Measurements from ENCODE around the gene ZIM2. TPM values are rescaled to one million over a fixed set of nuclear protein-coding genes. Genes with fewer than 3 reads are reported as not detected.
"Not testable (repeated sequence)": the region's sequence is repeated elsewhere in the genome, so short reads cannot be mapped to it uniquely, and the experiment has no call there.

The ZIM2 gene
- polyA plus RNA-seq, 1 donor (not counting 4 experiments of a cell fraction or from before 2014, with no cell fraction given), result not detected

GRCh38 chr19:56862741-56863140 lies 22.2 kb upstream of the ZIM2 start:
- DNase-seq (ENCODE audit: low read depth, low spot score), result no peak
- no peak for FAIRE-seq
- Histone ChIP-seq H3K9me3 (ENCODE audit: control insufficient read depth, low read depth, low read length) (peaks cover 4% of the 10 kb centered on the region), H2AFZ (ENCODE audit: control insufficient read depth, low read length) (no peak overlapping the region), H3K27ac (ENCODE audit: control insufficient read depth, insufficient read depth, low read length) (no peak overlapping the region), H3K9ac (ENCODE audit: control insufficient read depth, extremely low read depth, insufficient read depth, low read length) (no peak overlapping the region), H3K4me1 (ENCODE audit: control insufficient read depth, extremely low read depth, insufficient read depth, low read length) (no peaks in the 10 kb centered on the region), H3K36me3 (ENCODE audit: control insufficient read depth in 2 of 2, extremely low read depth in 1 of 2, insufficient read depth in 2 of 2, low read length in 2 of 2) (no peaks in the 10 kb centered on the region), H3K27me3 (ENCODE audit: control insufficient read depth, extremely low read depth, insufficient read depth, low read length) (no peaks in the 10 kb centered on the region), H4K20me1 (ENCODE audit: control insufficient read depth, extremely low read depth, insufficient read depth, low read length) (no peaks in the 10 kb centered on the region), H3K9me1 (ENCODE audit: control insufficient read depth, extremely low read depth, insufficient read depth, low read length) (no peaks in the 10 kb centered on the region), H3K4me2 (ENCODE audit: control insufficient read depth, extremely low read depth, insufficient read depth, low read depth, low read length) (no peak overlapping the region), H3K79me2 (ENCODE audit: control insufficient read depth, insufficient read depth, low read length) (no peaks in the 10 kb centered on the region), H3K4me3 (ENCODE audit: control insufficient read depth in 2 of 3, extremely low read depth in 1 of 3, insufficient read depth in 2 of 3, low read depth in 1 of 3, low read length in 3 of 3) (no peak overlapping the region)
- dilution Hi-C loops (cut with MboI; ENCODE audit: extremely low pct_ligation_motif_present, low sequenced_read_pairs), result no loop called here
- TF ChIP-seq, protein P1, sequence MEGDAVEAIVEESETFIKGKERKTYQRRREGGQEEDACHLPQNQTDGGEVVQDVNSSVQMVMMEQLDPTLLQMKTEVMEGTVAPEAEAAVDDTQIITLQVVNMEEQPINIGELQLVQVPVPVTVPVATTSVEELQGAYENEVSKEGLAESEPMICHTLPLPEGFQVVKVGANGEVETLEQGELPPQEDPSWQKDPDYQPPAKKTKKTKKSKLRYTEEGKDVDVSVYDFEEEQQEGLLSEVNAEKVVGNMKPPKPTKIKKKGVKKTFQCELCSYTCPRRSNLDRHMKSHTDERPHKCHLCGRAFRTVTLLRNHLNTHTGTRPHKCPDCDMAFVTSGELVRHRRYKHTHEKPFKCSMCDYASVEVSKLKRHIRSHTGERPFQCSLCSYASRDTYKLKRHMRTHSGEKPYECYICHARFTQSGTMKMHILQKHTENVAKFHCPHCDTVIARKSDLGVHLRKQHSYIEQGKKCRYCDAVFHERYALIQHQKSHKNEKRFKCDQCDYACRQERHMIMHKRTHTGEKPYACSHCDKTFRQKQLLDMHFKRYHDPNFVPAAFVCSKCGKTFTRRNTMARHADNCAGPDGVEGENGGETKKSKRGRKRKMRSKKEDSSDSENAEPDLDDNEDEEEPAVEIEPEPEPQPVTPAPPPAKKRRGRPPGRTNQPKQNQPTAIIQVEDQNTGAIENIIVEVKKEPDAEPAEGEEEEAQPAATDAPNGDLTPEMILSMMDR (optimal IDR thresholded peaks at IDR 0.05 in 1 of 3, IDR thresholded peaks at IDR 0.05 in 1 of 3, conservative IDR thresholded peaks at IDR 0.05 in 1 of 3; ENCODE audit: extremely low read depth in 1 of 3, insufficient read depth in 2 of 3, low read length in 3 of 3), result no peak
- TF ChIP-seq EZH2 (IDR thresholded peaks at IDR 0.05; ENCODE audit: low read length), result no peak

DNA sequence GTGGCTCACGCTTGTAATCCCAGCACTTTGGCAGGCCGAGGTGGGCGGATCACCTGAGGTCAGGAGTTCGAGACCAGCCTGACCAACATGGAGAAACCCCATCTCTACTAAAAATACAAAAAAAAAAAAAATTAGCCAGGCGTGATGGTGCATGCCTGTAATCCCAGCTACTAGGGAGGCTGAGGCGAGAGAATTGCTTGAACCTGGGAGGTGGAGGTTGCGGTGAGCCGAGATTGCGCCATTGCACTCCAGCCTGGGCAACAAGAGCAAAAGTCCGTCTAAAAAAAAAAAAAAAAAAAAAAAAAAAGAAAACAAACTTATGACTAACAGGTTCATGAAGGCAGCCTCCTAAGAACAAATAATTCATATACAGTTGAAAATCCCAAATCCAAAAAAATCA lies 19.9 kb upstream of the ZIM2 start:
- H3K9ac ChIP-seq (ENCODE audit: control insufficient read depth, extremely low read depth, insufficient read depth, low read length); DNase-seq (ENCODE audit: low read depth, low spot score); H3K27me3 ChIP-seq (ENCODE audit: control insufficient read depth, extremely low read depth, insufficient read depth, low read length); H3K4me2 ChIP-seq (ENCODE audit: control insufficient read depth, extremely low read depth, insufficient read depth, low read depth, low read length); H3K79me2 ChIP-seq (ENCODE audit: control insufficient read depth, insufficient read depth, low read length); H2AFZ ChIP-seq (ENCODE audit: control insufficient read depth, low read length); H3K27ac ChIP-seq (ENCODE audit: control insufficient read depth, insufficient read depth, low read length); dilution Hi-C loops (cut with MboI; ENCODE audit: extremely low pct_ligation_motif_present, low sequenced_read_pairs); FAIRE-seq; H3K4me1 ChIP-seq (ENCODE audit: control insufficient read depth, extremely low read depth, insufficient read depth, low read length); H3K36me3 ChIP-seq (ENCODE audit: control insufficient read depth in 2 of 2, extremely low read depth in 1 of 2, insufficient read depth in 2 of 2, low read length in 2 of 2); H3K4me3 ChIP-seq (ENCODE audit: control insufficient read depth in 2 of 3, extremely low read depth in 1 of 3, insufficient read depth in 2 of 3, low read depth in 1 of 3, low read length in 3 of 3); H3K9me1 ChIP-seq (ENCODE audit: control insufficient read depth, extremely low read depth, insufficient read depth, low read length); H3K9me3 ChIP-seq (ENCODE audit: control insufficient read depth, low read depth, low read length); H4K20me1 ChIP-seq (ENCODE audit: control insufficient read depth, extremely low read depth, insufficient read depth, low read length): not testable (repeated sequence)

- no peaks in the 10 kb centered on the region for H3K27me3 ChIP-seq (ENCODE audit: control insufficient read depth, extremely low read depth, insufficient read depth, low read length)
- dilution Hi-C loops (cut with MboI; ENCODE audit: extremely low pct_ligation_motif_present, low sequenced_read_pairs), result no loop called here
- H3K79me2 ChIP-seq (ENCODE audit: control insufficient read depth, insufficient read depth, low read length), result no peaks in the 10 kb centered on the region
- H4K20me1 ChIP-seq (ENCODE audit: control insufficient read depth, extremely low read depth, insufficient read depth, low read length), result no peaks in the 10 kb centered on the region
- no peak overlapping the region for H3K4me2 ChIP-seq (ENCODE audit: control insufficient read depth, extremely low read depth, insufficient read depth, low read depth, low read length)
- H3K9me3 ChIP-seq (ENCODE audit: control insufficient read depth, low read depth, low read length), result peaks cover 1% of the 10 kb centered on the region
- no peaks in the 10 kb centered on the region for H3K36me3 ChIP-seq (ENCODE audit: control insufficient read depth in 2 of 2, extremely low read depth in 1 of 2, insufficient read depth in 2 of 2, low read length in 2 of 2)
- H2AFZ ChIP-seq (ENCODE audit: control insufficient read depth, low read length), result no peak overlapping the region
- no peak overlapping the region for H3K4me3 ChIP-seq (ENCODE audit: control insufficient read depth in 2 of 3, extremely low read depth in 1 of 3, insufficient read depth in 2 of 3, low read depth in 1 of 3, low read length in 3 of 3)
- TF ChIP-seq, protein P1 (optimal IDR thresholded peaks at IDR 0.05 in 1 of 3, IDR thresholded peaks at IDR 0.05 in 1 of 3, conservative IDR thresholded peaks at IDR 0.05 in 1 of 3; ENCODE audit: extremely low read depth in 1 of 3, insufficient read depth in 2 of 3, low read length in 3 of 3), result no peak
- no peak for TF ChIP-seq EZH2 (IDR thresholded peaks at IDR 0.05; ENCODE audit: low read length)
- FAIRE-seq, result no peak
- H3K27ac ChIP-seq (ENCODE audit: control insufficient read depth, insufficient read depth, low read length), result no peak overlapping the region
- no peaks in the 10 kb centered on the region for H3K9me1 ChIP-seq (ENCODE audit: control insufficient read depth, extremely low read depth, insufficient read depth, low read length)
- no peak for DNase-seq (ENCODE audit: low read depth, low spot score)
- H3K4me1 ChIP-seq (ENCODE audit: control insufficient read depth, extremely low read depth, insufficient read depth, low read length), result no peaks in the 10 kb centered on the region
- no peak overlapping the region for H3K9ac ChIP-seq (ENCODE audit: control insufficient read depth, extremely low read depth, insufficient read depth, low read length)
Measured at GRCh38 chr19:56858026-56858425, 17.5 kb upstream of the ZIM2 start.
